ENCODE results near the gene PHLDA2. TPM values are rescaled to one million over a fixed set of nuclear protein-coding genes. Genes with fewer than 3 reads are reported as not detected.

The PHLDA2 gene
- total RNA-seq, 1 experiment from 2014 or later, result 13.1 TPM

GRCh38 chr11:2927121-2927800 is 2.0 kb downstream of the PHLDA2 start:
- H3K4me3 ChIP-seq (ENCODE audit: insufficient read depth, low read depth, low read length), result no peak overlapping the region
- H3K27me3 ChIP-seq (ENCODE audit: control insufficient read depth, insufficient read depth, low read length), result peaks cover 27% of the 10 kb centered on the region
- DNase-seq, result peak; percentile 67
- H3K36me3 ChIP-seq (replicated peaks; ENCODE audit: control insufficient read depth, insufficient read depth, low read length), result no peaks in the 10 kb centered on the region

DNA sequence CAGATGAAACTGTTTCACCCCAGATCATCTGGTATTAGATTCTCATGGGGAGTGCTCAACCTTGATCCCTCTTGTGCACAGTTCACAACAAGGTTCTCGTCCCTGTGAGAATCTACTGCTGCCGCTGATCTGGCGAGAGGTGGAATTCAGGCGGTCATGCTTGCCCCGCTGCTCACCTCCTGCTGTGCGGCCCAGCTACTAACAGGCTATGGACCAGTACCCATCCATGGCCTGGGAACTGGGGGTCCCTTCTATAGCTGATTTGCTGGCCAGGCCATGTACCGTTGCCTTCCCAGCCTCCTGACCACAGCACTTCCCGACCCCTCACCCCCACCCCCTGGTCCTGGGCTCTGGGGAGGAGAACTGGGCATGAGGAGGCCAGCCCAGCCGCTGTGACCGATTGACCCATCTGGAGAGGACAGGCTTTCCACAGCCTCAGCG is 2.6 kb downstream of the PHLDA2 start:
- no peak overlapping the region for H3K4me3 ChIP-seq (ENCODE audit: insufficient read depth, low read depth, low read length)
- H3K36me3 ChIP-seq (replicated peaks; ENCODE audit: control insufficient read depth, insufficient read depth, low read length), result no peaks in the 10 kb centered on the region
- H3K27me3 ChIP-seq (ENCODE audit: control insufficient read depth, insufficient read depth, low read length), result peaks cover 27% of the 10 kb centered on the region

GRCh38 chr11:2924821-2925675 is 4.2 kb downstream of the PHLDA2 start:
- DNase-seq, result peak; percentile 60
- peaks cover 27% of the 10 kb centered on the region for H3K27me3 ChIP-seq (ENCODE audit: control insufficient read depth, insufficient read depth, low read length)
- no peak overlapping the region for H3K4me3 ChIP-seq (ENCODE audit: insufficient read depth, low read depth, low read length)
- no peaks in the 10 kb centered on the region for H3K36me3 ChIP-seq (replicated peaks; ENCODE audit: control insufficient read depth, insufficient read depth, low read length)

More for the DNA sequence above, 2.6 kb downstream of the PHLDA2 start:
- DNase-seq, result peak; percentile 61

DNA sequence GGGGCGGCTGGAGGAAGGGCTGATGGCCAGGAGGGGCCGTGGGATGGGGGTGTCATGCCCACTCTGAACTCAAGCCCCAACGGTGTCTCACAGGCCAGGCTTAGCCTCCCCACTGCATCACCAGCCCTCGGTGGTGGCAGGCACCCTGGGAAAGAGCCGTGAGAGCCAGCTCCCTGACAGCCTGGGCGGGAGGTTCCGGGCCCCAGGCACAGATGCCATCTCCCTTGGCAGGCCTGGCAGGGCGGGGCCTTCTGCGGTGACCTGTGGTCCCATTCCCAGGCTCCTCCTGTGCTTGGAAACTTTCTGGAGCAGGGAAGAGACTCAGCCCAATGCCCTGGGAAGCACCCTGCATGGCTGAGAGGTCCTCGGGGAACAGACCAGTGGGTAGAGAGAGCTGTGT is 4.8 kb downstream of the PHLDA2 start:
- DNase-seq, result peak; percentile 71
- Histone ChIP-seq H3K4me3 (ENCODE audit: insufficient read depth, low read depth, low read length) (no peak overlapping the region), H3K27me3 (ENCODE audit: control insufficient read depth, insufficient read depth, low read length) (peaks cover 21% of the 10 kb centered on the region), H3K36me3 (replicated peaks; ENCODE audit: control insufficient read depth, insufficient read depth, low read length) (no peaks in the 10 kb centered on the region)

GRCh38 chr11:2923446-2924375 is 5.5 kb downstream of the PHLDA2 start:
- no peak overlapping the region for H3K4me3 ChIP-seq (ENCODE audit: insufficient read depth, low read depth, low read length)
- peak; percentile 62 for DNase-seq
- no peaks in the 10 kb centered on the region for H3K36me3 ChIP-seq (replicated peaks; ENCODE audit: control insufficient read depth, insufficient read depth, low read length)
- H3K27me3 ChIP-seq (ENCODE audit: control insufficient read depth, insufficient read depth, low read length), result peaks cover 16% of the 10 kb centered on the region

GRCh38 chr11:2922655-2923054 is 6.6 kb downstream of the PHLDA2 start:
- H3K4me3 ChIP-seq (ENCODE audit: insufficient read depth, low read depth, low read length), result no peak overlapping the region
- peaks cover 5% of the 10 kb centered on the region; the same call in 1 of the 2 replicates for H3K27me3 ChIP-seq (ENCODE audit: control insufficient read depth, insufficient read depth, low read length)
- H3K36me3 ChIP-seq (replicated peaks; ENCODE audit: control insufficient read depth, insufficient read depth, low read length), result no peaks in the 10 kb centered on the region
- DNase-seq, result peak; percentile 61

GRCh38 chr11:2921742-2922493 is 7.3 kb downstream of the PHLDA2 start:
- Histone ChIP-seq H3K36me3 (replicated peaks; ENCODE audit: control insufficient read depth, insufficient read depth, low read length) (no peaks in the 10 kb centered on the region), H3K27me3 (ENCODE audit: control insufficient read depth, insufficient read depth, low read length) (no peaks in the 10 kb centered on the region), H3K4me3 (ENCODE audit: insufficient read depth, low read depth, low read length) (no peak overlapping the region)
- peak; percentile 75 for DNase-seq

- H3K27me3 ChIP-seq (ENCODE audit: control insufficient read depth, insufficient read depth, low read length), result no peaks in the 10 kb centered on the region
- no peak overlapping the region for H3K4me3 ChIP-seq (ENCODE audit: insufficient read depth, low read depth, low read length)
- DNase-seq, result peak; percentile 77
- no peaks in the 10 kb centered on the region for H3K36me3 ChIP-seq (replicated peaks; ENCODE audit: control insufficient read depth, insufficient read depth, low read length)
Measured at GRCh38 chr11:2921261-2921660, 8.0 kb downstream of the PHLDA2 start.

DNA sequence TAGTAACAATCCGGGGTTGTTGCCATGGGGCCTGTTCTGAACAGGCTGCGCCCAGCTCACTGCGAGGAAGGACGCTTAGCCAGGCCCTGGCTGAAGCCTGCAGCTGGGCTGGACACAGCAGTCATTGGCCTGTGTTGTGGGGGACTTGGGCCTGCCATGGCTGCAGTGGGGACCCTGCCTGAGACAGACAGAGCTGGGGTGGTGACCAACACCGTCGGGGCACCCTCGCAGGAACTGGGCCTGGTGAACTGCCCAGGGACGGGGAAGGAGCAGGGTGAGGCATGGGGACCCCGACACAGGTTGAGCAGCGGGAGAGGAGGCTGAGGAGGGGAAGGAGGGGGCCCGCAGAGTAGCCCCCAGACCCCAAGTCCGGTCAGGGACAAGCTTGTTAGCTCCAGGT is 8.9 kb downstream of the PHLDA2 start:
- DNase-seq, result no peak
- no peaks in the 10 kb centered on the region for H3K27me3 ChIP-seq (ENCODE audit: control insufficient read depth, insufficient read depth, low read length)
- no peak overlapping the region for H3K4me3 ChIP-seq (ENCODE audit: insufficient read depth, low read depth, low read length)
- no peaks in the 10 kb centered on the region for H3K36me3 ChIP-seq (replicated peaks; ENCODE audit: control insufficient read depth, insufficient read depth, low read length)

DNA sequence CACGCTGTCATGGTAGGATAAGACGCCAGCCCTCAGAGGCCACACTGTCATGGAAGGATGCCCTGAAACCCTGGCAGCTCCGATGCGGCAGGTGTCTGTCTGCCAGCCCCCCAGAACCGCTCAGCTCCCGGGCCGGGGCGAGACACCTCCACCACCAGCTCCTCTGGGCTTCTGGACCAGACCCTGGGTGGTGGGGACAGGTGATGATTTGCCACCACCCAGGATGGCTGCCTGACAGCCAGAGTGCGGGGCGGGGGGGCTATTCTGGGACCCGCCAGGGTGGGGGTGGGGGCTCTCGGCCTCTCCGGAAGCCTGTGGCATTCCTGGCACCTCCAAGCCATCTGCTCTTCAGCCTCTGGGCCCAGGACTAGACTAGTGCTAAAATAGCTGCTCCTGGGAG is 9.4 kb downstream of the PHLDA2 start:
- H3K27me3 ChIP-seq (ENCODE audit: control insufficient read depth, insufficient read depth, low read length), result no peaks in the 10 kb centered on the region
- H3K4me3 ChIP-seq (ENCODE audit: insufficient read depth, low read depth, low read length), result no peak overlapping the region
- no peaks in the 10 kb centered on the region for H3K36me3 ChIP-seq (replicated peaks; ENCODE audit: control insufficient read depth, insufficient read depth, low read length)
- DNase-seq, result peak; percentile 60

DNA sequence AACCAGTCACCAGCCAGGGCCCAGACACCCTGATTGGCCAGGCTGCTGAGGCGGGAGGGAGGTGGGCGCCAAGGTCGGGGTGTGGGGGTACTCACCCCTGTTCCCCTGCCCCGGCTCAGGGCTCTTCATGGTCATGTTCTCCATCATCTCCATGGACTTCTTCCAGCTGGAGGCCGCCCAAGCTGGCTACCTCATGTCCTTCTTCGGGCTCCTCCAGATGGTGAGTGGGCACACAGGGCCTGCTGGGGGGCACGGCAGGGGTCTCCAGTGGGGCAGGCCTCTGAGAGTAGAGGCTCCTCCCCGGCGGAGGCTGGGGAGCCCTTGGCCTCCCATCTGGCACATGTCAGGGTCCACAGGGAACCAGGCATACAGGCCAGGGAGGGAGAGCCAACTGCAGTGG is 10.0 kb downstream of the PHLDA2 start:
- no peak overlapping the region for H3K4me3 ChIP-seq (ENCODE audit: insufficient read depth, low read depth, low read length)
- DNase-seq, result no peak
- H3K27me3 ChIP-seq (ENCODE audit: control insufficient read depth, insufficient read depth, low read length), result no peaks in the 10 kb centered on the region

GRCh38 chr11:2917842-2918490 is 11.3 kb downstream of the PHLDA2 start:
- Histone ChIP-seq H3K36me3 (replicated peaks; ENCODE audit: control insufficient read depth, insufficient read depth, low read length) (no peaks in the 10 kb centered on the region), H3K27me3 (ENCODE audit: control insufficient read depth, insufficient read depth, low read length) (no peaks in the 10 kb centered on the region)
- peak; percentile 64 for DNase-seq

More for the DNA sequence above, 10.0 kb downstream of the PHLDA2 start:
- H3K36me3 ChIP-seq (replicated peaks; ENCODE audit: control insufficient read depth, insufficient read depth, low read length), result no peaks in the 10 kb centered on the region

GRCh38 chr11:2916892-2917645 is 12.2 kb downstream of the PHLDA2 start:
- Histone ChIP-seq H3K36me3 (replicated peaks; ENCODE audit: control insufficient read depth, insufficient read depth, low read length) (no peaks in the 10 kb centered on the region), H3K4me3 (ENCODE audit: insufficient read depth, low read depth, low read length) (no peak overlapping the region), H3K27me3 (ENCODE audit: control insufficient read depth, insufficient read depth, low read length) (no peaks in the 10 kb centered on the region)
- peak; percentile 71 for DNase-seq

More at GRCh38 chr11:2917842-2918490, 11.3 kb downstream of the PHLDA2 start:
- H3K4me3 ChIP-seq (ENCODE audit: insufficient read depth, low read depth, low read length), result no peak overlapping the region

All from H7 (cell line).